GM12873 (cell line): ENCODE data around the gene SEM1.

Experiments
- CTCF ChIP-seq: IDR thresholded peaks from 2 replicates; pipeline ENCODE4 v1.5.1; 2012; ENCODE audit warnings: low read depth, mild to moderate bottlenecking, moderate library complexity, low read length, control low read depth; ENCODE audit not compliant: insufficient read depth; ENCODE audit errors: missing control alignments

SEM1 gene

GRCh38 chr7:96645084-96645483, 64.6 kb downstream of the SEM1 start:
- TF ChIP-seq CTCF: no peak

- TF ChIP-seq CTCF: no peak
Observed at GRCh38 chr7:96640054-96640453, 69.6 kb downstream of the SEM1 start.
